Spleen (tissue), 11 donors: ENCODE data around the gene PTPN3. TPM values are rescaled to one million over a fixed set of nuclear protein-coding genes. Genes with fewer than 3 reads are reported as not detected.

Experiments
- DNase-seq: peaks from one replicate; pipeline ENCODE4 v3.0.0-alpha.2; 2020
- H3K27ac ChIP-seq, 8 donors: fragments of 200-600 bp; sonication (generic) in 7 of 8; 1 replicate in 4 of 8; 2 replicates in 4 of 8; pipeline versions ENCODE4 v1.5.0 to v1.8.0; 2016 to 2021; ENCODE audit warnings: inconsistent platforms in 4 of 8, mild to moderate bottlenecking in 4 of 8, moderate library complexity in 1 of 8
- H3K27me3 ChIP-seq, 7 donors: fragments of 200-600 bp; sonication (generic) in 6 of 7; replicated peaks in 1 of 7; 1 replicate in 4 of 7; 2 replicates in 3 of 7; pipeline versions ENCODE4 v1.5.0 to v1.8.0; 2016 to 2021; ENCODE audit warnings: inconsistent platforms in 3 of 7, mild to moderate bottlenecking in 1 of 7
- H3K36me3 ChIP-seq, 6 donors: fragments of 200-600 bp; sonication (generic) in 5 of 6; 1 replicate in 4 of 6; 2 replicates in 2 of 6; pipeline versions ENCODE4 v1.5.0 to v1.8.0; 2016 to 2021; ENCODE audit warnings: inconsistent platforms in 2 of 6
- H3K4me1 ChIP-seq, 6 donors: fragments of 200-600 bp; sonication (generic) in 5 of 6; 1 replicate in 3 of 6; 2 replicates in 3 of 6; pipeline versions ENCODE4 v1.5.0 to v1.8.0; 2016 to 2021; ENCODE audit warnings: inconsistent platforms in 3 of 6
- H3K4me3 ChIP-seq, 8 donors: fragments of 200-600 bp; sonication (generic) in 7 of 8; 1 replicate in 4 of 8; 2 replicates in 4 of 8; pipeline versions ENCODE4 v1.5.0 to v1.8.0; 2016 to 2021; ENCODE audit warnings: inconsistent platforms in 4 of 8, mild to moderate bottlenecking in 4 of 8, moderate library complexity in 2 of 8
- H3K9me3 ChIP-seq, 8 donors: fragments of 200-600 bp; sonication (generic) in 7 of 8; 1 replicate in 4 of 8; 2 replicates in 4 of 8; pipeline versions ENCODE4 v1.5.0 to v1.8.0; 2016 to 2021; ENCODE audit warnings: inconsistent platforms in 4 of 8
- CTCF ChIP-seq, 11 experiments: fragments of 200-600 bp in 7 of 11; fragments of 450-650 bp in 4 of 11; sonication (generic) in 4 of 11; IDR thresholded peaks in 8 of 11; conservative IDR thresholded peaks in 3 of 11; 1 replicate in 7 of 11; 2 replicates in 4 of 11; pipeline versions ENCODE4 v1.4.0 to v1.8.0; 2016 to 2021; ENCODE audit warnings: antibody characterized with exemption in 11 of 11, inconsistent platforms in 4 of 11, mild to moderate bottlenecking in 1 of 11
- POLR2A ChIP-seq, 3 donors: fragments of 450-650 bp; IDR thresholded peaks; one replicate each; pipeline ENCODE4 v1.5.1; 2017; ENCODE audit warnings: antibody characterized with exemption in 3 of 3, mild to moderate bottlenecking in 1 of 3
- POLR2AphosphoS5 ChIP-seq, 3 donors: sonication (generic); formaldehyde crosslinking; IDR thresholded peaks; one replicate each; pipeline ENCODE4 v1.5.1; 2017; ENCODE audit warnings: antibody characterized with exemption in 3 of 3
- WGBS, 5 donors: extraction: QIAGEN DNeasy Blood & Tissue Kit in 3 of 5; methylation state at CpG; one replicate each; pipeline versions ENCODE4 v1.1.5 to v1.1.7; 2013 to 2018; 5-methylcytosine and 5-hydroxymethylcytosine counted together
- intact Hi-C: fragments of 100-400 bp; cut with DNase I; formaldehyde crosslinking; loops from one replicate; pipeline ENCODE4 v1.15.0; 2023; ENCODE audit warnings: low total_unique reads
- polyA plus RNA-seq, 3 donors: library from polyadenylated mRNA; stranded (reverse); fragments of 200-250 nt; gene quantifications; one replicate each; pipeline ENCODE4 v1.2.1, GENCODE V29; 2013
- total RNA-seq, 7 donors: library from RNA; depleted of rRNA in 3 of 7; stranded (reverse); fragments of >200 nt in 3 of 7; fragmentation: NEBNext Ultra II Directional in 4 of 7; extraction: Animal tissue kit (Norgen Biotek cat#: 25700) in 4 of 7; gene quantifications; one replicate each; pipeline versions ENCODE4 v1.1.0 to v1.2.1, GENCODE V29; 2016 to 2021
- donor health status: healthy with polysubstance abuse.
- donor health status: DM: no; HTN: no; CAD: no; lungs with moderate emphysema.
- donor health status: DM: no; HTN: no; CAD: no.
- donor health status: Bipolar disorder and iron deficiency.
- donor health status: healthy.
- donor health status: DM: no; HTN: no; CAD: no.
- donor health status: DM: yes; HTN: yes; CAD: no.

The PTPN3 gene
- total and polyA plus RNA-seq, 10 donors, result 0.20 to 1.7 (median 0.48) TPM

- 61 to 83% (median 74%) methylated on average over 7 of the region's 7 CpGs for WGBS, 5 donors
- H3K9me3 ChIP-seq, result no peaks in the 10 kb centered on the region
- no peak overlapping the region for H3K27ac ChIP-seq
- H3K27me3 ChIP-seq, result peaks cover 0 to 70% (median 0%) of the 10 kb centered on the region in 7 donors
- no peaks in the 10 kb centered on the region for H3K36me3 ChIP-seq
- intact Hi-C loops, result no loop called here
- DNase-seq, result no peak
- no peak overlapping the region for H3K4me3 ChIP-seq
- H3K4me1 ChIP-seq, result no peaks in the 10 kb centered on the region
- TF ChIP-seq CTCF (IDR thresholded peaks at IDR 0.05 in 8 of 11, conservative IDR thresholded peaks at IDR 0.05 in 3 of 11) (no peak), POLR2A (IDR thresholded peaks at IDR 0.05) (no peak), POLR2AphosphoS5 (IDR thresholded peaks at IDR 0.05) (no peak)
Measured at GRCh38 chr9:109455391-109455790, 42.7 kb downstream of the PTPN3 start.

- Histone ChIP-seq H3K4me3 (no peak overlapping the region), H3K27ac (no peak overlapping the region), H3K36me3 (no peaks in the 10 kb centered on the region), H3K9me3 (no peaks in the 10 kb centered on the region), H3K4me1 (no peaks in the 10 kb centered on the region), H3K27me3 (peaks cover 0 to 65% (median 0%) of the 10 kb centered on the region in 7 donors)
- WGBS, 5 donors, result 79 to 86% (median 85%) methylated on average over 5 of the region's 5 CpGs
- DNase-seq, result no peak
- intact Hi-C loops, result no loop called here
- TF ChIP-seq CTCF (IDR thresholded peaks at IDR 0.05 in 8 of 11, conservative IDR thresholded peaks at IDR 0.05 in 3 of 11) (no peak), POLR2AphosphoS5 (IDR thresholded peaks at IDR 0.05) (no peak), POLR2A (IDR thresholded peaks at IDR 0.05) (no peak)
Measured at GRCh38 chr9:109454601-109455155, 43.4 kb downstream of the PTPN3 start.

- intact Hi-C loops, result no loop called here
- TF ChIP-seq POLR2AphosphoS5 (IDR thresholded peaks at IDR 0.05), result no peak
- no peak for TF ChIP-seq POLR2A (IDR thresholded peaks at IDR 0.05)
- TF ChIP-seq CTCF (IDR thresholded peaks at IDR 0.05 in 8 of 11, conservative IDR thresholded peaks at IDR 0.05 in 3 of 11), result no peak
- Histone ChIP-seq H3K27me3 (peaks cover 0 to 69% (median 6%) of the 10 kb centered on the region in 7 donors), H3K9me3 (no peaks in the 10 kb centered on the region), H3K4me1 (no peaks in the 10 kb centered on the region), H3K27ac (no peak overlapping the region), H3K36me3 (no peaks in the 10 kb centered on the region), H3K4me3 (no peak overlapping the region)
- DNase-seq, result no peak
Measured at GRCh38 chr9:109454041-109454440, 44.1 kb downstream of the PTPN3 start.

GRCh38 chr9:109453210-109453842 lies 44.8 kb downstream of the PTPN3 start:
- no peaks in the 10 kb centered on the region for H3K36me3 ChIP-seq
- WGBS, 5 donors, result 71 to 80% (median 77%) methylated on average over 3 of the region's 3 CpGs
- DNase-seq, result no peak
- no peak overlapping the region for H3K27ac ChIP-seq
- peaks cover 0 to 67% (median 7%) of the 10 kb centered on the region in 7 donors for H3K27me3 ChIP-seq
- H3K4me3 ChIP-seq, result no peak overlapping the region
- TF ChIP-seq POLR2AphosphoS5 (IDR thresholded peaks at IDR 0.05) (no peak), CTCF (IDR thresholded peaks at IDR 0.05 in 8 of 11, conservative IDR thresholded peaks at IDR 0.05 in 3 of 11) (no peak), POLR2A (IDR thresholded peaks at IDR 0.05) (no peak)
- H3K4me1 ChIP-seq, result no peaks in the 10 kb centered on the region
- intact Hi-C loops, result no loop called here
- no peaks in the 10 kb centered on the region for H3K9me3 ChIP-seq
